NCI-H2029 treated with DMSO at 0.1 percent for 48 hours (cell line): ENCODE results near the gene C11orf42.

ENCODE experiments used
- DNase-seq: peaks from one replicate; lab custom pipeline; 2025; lab: John Stamatoyannopoulos, UW

The C11orf42 gene

GRCh38 chr11:6258141-6258540 lies 52.8 kb downstream of the C11orf42 start:
- no peak for DNase-seq

- DNase-seq: no peak
Measured at GRCh38 chr11:6258571-6259081, 53.3 kb downstream of the C11orf42 start.

- DNase-seq: no peak
Measured at GRCh38 chr11:6260207-6260726, 54.9 kb downstream of the C11orf42 start.
